Suppressor macrophage (primary cell): Measurements from ENCODE around the gene MTUS2.
A peak's percentile ranks its signal among the peaks of the same experiment; 100 is the strongest.

ENCODE experiments used
- DNase-seq, 4 experiments: peaks; one replicate each; pipeline ENCODE4 v3.0.0-alpha.2; 2020 to 2022

The MTUS2 gene

DNA sequence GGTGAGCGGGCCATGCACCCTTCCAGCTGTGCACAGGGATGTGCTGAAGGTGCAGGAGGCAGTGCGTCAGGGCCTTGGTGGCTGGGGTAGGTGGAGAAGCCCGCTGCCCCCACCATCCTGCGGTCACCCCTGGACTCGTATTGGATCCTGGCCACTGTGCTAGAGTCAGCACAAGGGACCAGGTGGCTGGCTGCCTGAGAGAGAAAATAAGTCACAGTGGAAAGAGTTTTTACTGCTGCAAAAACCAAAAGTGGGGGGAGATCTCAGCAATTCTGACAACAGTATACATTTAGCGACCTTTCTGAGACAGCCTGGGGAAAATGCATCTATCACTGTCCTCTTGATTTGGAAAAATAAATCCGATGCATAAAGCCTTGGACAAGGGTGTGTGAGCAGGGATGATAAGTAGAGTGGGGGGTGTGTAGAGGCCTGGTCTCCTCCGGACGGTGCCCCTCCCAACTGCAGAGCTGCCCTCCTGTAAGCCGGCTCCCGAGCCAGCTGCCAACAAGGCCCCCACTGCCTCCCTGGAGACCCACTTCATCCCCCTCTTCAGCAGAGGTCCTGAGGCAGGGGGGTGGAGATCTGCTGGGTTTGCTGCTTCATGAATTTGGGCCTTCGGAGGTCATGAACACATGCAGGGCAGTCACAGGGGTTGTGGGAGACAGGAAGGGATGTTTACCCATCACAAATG lies 691.1 kb downstream of the MTUS2 start:
- DNase-seq = no peak

DNA sequence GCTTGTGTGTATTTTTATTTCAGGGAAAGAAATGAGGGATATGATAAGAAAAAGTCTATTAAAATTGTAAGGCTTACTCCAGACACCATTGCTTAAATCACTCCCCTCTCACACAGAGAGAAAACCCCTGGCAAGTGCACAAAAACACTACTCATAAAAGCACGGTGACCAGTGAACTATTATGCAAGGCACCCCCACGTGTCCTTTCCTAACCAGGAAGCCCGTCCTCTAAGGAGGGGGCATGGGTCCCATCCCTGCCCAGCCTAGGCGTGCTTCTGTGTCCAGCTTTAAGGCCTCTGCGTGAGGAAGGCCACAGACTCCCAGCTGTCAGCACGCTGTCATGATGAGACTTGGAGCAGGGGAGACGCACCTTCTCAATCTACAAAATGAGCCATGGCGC lies 691.8 kb downstream of the MTUS2 start:
- no peak for DNase-seq

DNA sequence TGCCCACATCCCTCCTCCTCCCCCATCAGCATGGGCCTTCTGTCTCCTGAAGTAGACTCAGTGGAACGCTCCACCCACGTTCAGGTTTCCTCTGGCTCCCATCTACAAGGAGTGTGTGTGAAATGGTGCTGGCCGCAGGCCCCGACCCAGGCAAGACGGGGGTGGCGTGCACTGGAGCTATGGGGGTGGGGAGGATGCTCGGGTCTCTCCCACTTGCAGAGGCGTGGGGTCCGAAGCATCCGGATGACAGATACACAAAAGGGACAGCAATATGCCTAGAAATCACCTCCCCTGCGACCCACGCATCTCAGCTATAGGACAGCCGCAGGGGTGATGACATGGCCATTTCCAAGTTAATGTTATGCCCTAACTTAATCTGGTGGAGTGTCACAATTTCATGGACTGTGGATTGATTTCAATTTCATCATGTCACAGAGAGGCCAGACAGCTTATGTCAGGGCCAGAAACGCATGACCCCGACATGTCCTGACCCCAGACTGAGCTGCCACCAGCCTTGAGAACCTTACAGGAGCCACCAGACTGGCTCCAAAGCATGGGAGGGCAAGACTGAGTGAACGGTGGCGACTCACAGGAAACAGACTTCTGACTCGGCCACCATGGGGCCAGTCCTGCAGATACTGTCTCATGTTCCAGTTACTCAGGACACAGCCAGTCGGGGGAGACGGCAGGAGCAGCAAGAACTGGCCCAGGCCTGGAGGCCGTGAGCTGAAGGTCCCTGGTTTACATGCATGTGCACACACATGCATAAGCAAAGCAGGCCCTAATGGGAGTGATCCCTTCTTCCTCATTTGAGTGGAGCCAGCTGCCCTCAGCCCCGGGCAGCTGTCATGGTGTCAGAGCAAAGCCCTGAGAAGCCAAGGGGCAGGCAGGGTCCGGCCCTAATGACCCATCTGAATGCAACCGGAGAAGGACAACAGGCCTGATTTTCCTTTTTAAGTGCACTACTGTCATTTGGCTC lies 693.2 kb downstream of the MTUS2 start:
- DNase-seq = peak in 1 of 4 experiments; percentile 46

DNA sequence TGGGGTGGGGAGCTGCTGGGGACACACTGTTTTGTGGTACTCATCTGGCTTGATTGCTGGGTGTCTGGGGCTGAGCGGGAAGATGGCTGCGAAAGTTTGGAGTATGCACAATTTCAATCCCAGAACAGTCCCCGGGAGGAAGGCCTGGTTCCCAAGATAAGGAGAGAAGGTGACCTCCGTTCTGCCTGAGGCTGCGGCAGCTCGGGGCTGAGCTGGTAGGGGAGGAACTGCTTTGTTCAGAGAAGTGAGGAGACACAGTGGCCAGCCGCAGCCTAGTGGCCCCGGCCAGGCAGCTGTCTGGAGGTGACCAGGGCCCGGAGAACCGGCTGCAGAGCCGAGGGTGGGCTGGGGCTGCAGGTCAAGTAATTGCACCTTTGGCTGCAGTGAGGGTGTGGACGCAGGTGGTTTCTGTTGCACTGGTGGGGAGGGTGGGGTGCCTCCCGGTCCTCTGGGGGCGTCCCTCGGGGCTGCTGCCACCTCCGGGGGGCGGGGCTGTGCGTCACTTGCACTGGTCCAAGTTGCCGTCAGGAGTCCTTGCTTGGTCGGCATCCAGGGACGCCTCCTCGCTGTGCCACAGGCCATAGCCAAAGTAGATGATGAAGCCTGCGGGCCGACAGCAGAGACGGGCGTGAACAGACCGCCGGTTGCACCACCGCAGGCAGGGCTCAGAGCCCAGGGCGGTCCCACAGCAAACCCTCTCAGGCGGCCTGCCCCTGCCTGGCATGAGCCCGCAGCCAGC lies 694.0 kb downstream of the MTUS2 start:
- no peak for DNase-seq

DNA sequence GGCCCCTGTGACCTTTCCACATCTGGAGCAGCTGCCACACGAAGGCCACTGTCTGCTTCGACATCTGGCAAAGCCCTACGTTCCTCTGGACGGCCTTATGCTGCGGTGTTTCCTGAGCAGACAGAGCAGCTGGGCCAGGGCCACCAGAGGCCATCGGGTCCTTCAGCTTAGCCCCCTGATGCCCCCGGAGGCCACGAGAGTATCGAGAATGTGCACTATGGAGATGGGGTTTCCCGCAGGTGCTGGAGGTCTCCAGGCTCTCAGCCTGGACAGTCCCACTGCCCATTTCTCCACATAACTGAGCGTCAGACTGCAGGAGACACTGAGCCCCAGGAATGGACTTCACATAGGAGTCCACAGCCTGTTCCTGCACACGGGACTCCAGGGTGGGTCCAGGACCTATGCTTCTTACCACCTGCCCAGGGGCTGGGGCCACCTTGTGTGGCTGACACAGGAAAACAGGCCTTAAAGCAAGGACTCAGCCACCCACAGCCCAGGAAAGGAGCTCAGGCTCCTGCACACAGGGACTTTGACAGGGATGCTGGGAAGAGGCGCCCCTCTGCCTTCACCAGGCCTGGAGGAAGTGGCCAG lies 694.7 kb downstream of the MTUS2 start:
- no peak for DNase-seq

DNA sequence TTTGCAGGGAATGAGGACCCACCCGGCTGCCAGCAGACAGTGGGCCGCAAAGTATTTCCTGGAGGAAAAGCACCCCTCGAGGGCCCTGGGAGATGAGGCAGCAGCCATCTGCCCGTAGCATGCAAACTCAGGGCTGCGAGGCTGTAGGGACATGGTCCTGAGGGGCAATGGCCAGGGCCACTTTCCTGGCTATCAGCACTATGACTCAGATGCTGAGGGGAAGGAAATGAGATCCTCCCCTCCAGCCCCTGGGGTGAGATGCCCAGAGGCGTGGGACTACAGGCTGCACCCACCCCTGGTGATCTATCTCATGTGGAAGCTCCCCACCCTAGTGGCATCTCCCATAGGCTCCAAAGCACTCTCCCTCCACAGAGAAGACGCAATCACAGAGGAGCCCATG lies 695.2 kb downstream of the MTUS2 start:
- no peak for DNase-seq

DNA sequence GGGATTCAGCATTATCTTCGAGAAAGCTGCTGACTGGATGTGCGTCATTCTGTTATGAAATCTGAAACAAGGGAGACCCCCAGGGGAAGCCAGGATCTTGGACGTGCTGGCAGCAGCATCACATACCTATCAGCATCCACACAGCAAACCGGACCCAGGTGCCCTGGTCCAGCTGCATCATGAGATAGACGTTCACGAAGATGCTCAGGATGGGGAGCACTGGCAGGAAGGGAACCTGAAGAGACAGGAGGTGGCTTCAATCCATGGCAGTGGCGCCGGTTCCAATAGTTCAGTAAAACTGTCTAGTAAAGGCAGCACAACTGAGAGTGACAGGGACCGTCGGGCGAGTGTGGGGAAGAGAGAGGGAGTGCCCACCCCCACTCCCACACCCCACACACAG lies 695.9 kb downstream of the MTUS2 start:
- DNase-seq = no peak

DNA sequence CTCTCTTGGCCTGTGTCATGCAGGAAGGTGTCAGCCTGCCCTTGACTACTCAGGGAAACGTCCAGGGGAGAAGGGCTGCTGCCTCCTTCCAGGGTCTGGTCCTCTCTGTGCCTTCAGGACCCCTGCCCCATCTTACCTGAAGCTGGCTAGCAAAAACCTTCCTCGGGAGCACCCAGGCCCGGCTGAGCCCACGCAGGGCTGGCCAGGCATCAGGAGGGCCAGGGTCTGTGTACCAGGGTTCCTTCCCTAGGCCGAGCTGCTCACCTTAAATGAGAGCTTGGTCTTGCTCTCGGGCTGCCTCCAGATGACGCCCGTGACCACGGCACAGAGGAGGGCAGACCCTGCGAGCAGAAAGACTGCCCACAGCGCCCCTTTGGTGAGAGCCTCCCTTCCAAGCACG lies 696.7 kb downstream of the MTUS2 start:
- DNase-seq = no peak

DNA sequence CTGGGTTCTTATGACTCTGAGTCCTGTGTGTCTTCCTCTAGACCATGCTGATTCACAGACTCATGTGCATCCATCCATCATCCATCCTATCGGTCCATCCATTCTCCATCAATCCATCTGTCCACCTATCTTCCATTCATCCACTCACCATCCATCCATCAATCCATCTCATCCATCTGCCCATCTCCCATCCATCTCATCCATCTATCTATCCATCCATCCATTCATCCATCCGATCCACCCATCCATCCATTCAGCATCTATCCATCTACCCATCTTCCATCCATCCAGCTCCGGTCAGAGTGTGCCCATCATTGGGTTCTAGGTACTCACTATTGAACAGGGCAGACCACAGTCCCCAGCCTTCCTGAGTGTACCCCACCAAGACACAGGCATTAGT lies 699.8 kb downstream of the MTUS2 start:
- DNase-seq = no peak

DNA sequence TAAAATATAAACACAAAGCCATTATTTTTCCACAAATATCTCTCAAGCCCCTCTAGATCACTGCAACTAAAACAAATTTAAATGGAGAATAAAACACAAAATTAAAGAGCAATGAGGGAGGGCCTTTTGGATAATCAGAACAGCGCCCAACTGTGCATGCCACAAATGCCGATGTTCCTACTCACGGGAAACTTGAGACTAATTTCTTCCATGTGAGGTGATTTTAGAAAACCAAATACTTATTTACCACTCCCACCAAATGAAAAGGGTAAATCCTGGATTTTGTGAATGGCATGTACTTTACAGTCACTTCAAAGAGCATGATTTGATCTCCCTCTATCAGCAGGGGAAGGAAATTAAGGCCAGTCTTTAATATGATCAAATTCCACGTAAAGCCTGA lies 700.5 kb downstream of the MTUS2 start:
- DNase-seq = no peak

DNA sequence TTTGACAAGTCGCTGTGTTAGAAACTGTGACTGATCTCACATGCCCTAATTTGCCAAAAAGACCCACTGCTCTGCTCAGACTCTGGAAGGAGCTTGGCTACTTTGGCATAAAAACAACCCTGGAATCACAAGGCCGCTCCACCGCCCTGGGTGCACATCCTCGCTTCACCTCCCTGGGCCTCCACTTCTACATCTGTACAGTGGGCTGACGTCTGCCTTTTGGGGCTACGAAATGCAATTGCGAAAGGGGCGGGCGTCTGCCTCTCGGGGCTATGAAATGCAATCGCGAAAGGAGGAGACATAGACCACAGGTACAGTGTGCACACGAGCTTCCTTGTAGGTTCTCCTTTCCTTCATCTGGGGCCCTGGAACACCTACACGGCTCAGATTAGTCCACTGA lies 701.2 kb downstream of the MTUS2 start:
- DNase-seq = no peak

DNA sequence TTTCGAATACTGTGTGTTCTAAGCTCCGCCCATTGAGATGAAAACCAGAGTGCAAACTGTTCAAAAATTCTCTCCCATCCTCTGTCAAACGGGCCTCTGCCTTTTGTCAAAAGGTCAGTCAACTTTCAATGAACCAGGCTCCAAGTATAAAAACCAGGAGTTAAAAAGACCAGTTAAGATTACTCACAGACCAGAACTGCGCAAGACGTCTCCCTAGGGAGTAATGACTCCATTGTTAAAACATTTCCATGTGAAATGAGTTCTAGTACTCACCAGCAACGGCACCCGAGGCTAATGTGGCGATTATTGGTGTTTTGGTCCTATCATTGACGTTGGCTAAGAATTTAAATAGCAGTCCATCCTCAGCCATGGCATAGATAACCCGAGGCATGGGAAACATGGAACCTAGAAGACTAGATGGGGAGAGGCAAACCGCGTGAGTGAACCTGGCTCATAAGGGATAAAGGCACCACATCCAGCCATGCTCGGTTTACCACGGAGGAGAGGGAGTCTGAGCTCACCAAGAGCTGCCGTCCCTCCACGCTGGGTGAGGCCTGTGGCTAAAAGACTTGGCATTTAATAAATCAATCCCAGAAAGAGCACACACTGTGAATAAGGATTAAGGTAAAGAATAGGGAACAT lies 702.0 kb downstream of the MTUS2 start:
- no peak for DNase-seq

DNA sequence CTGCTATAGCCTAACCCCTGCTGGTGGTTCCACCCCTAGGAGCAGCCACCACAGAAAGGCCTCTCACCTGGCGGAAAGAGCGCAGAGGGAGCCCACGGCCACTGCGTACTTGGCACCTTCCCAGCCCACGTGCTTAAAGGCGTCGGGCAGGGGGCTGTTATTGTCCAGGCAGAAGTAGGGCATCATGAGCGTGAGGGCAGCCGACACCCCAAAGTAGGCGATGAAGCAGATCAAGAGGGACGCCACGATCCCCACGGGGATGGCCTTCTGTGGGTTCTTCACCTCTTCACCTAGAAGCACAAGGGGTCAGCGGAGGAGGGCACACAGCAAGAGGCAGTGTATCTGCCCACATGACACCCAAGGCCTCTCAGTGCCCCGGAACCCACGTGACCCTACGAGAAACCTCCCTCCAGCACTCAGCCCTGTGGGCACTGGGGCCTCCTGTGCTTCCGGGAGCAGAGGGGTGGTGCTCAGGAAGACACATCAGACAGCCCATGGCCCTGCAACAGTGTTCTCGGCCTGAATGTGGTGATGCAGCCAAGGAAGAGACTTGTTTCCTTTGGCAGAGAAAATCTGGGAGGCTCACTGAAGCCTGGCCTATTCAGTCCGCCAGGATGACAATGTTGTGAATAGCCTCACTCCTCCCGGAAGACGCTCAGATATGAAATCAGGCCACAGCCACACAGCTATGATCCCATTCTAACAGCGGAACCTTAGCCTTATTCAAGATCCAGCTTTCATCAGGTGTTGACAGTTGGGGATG lies 703.2 kb downstream of the MTUS2 start:
- DNase-seq = no peak

DNA sequence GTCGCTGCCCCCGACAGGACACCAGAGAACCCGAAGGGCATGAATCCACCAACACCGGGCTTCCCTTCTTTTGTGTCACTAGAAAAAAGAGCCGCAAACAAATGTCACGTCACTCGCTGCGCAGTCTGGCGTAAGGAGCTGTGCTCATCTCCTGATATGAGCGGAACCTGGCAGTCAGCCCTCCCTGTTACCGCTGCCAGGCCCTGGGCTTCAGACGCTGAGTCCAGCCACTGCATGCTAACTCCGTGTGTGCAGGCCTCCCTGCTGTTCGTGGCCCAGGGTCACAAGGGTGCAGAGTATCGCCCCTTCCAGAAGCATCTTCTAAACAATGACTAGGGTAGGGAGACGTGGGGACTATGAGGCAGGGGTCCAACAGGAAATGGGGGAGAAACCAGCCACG lies 704.0 kb downstream of the MTUS2 start:
- no peak for DNase-seq

DNA sequence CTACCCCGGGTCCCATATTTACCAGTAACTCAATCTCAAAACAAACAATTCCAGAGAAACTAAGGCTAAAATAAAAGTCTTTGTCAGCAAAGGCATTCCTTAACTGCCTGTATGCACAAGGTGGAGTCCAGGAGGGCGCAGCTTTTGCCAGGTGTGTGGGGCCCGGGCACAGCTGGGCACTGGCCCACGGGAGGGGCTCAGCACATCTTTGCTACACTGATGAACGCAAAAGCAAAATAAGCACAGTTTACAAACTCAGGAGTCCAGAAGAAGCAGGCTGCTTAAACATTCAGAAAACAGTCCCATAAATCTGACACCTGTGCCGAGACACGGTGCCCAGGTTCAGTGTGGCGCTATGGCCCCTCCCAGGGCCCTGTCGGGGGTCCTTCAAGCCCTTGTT lies 704.5 kb downstream of the MTUS2 start:
- DNase-seq = no peak

DNA sequence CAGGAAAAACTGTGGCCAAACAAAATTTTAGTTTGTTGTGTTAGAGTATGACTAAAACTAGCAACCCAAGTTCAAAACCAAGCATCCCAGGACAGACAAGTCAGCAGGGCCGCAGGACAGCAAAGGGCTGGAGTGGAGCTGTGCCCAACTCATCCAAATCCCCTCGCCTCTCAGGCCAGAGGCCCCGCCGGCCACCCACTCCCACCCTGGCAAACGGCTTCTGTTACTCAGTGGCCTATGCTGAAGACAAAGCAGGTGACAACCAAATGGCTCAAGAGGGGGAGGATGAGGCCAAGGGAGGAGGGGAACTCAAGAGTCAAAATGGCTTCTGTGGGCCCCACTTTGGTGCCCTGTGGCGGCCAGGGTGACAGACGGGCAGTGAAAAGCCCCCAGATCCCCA lies 705.6 kb downstream of the MTUS2 start:
- no peak for DNase-seq

DNA sequence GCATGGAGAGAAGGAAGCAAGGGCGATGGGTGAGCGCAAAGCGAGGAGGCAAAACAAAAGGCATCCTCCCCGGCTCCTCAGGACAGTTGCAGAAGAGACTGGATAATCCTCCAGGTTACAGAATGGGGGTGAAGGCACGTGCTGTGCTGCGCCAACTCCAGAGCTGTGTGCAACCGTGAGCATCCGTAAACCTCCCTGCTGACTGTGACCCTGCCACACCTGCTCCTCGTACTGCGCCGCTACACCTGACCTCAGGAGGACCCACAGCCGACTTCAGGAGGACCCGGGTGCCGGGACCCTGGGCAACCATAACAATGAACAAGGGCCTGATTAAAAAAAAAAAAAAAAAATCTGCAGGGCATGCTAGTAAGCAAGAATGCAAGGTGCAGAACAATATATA lies 706.6 kb downstream of the MTUS2 start:
- DNase-seq = no peak

DNA sequence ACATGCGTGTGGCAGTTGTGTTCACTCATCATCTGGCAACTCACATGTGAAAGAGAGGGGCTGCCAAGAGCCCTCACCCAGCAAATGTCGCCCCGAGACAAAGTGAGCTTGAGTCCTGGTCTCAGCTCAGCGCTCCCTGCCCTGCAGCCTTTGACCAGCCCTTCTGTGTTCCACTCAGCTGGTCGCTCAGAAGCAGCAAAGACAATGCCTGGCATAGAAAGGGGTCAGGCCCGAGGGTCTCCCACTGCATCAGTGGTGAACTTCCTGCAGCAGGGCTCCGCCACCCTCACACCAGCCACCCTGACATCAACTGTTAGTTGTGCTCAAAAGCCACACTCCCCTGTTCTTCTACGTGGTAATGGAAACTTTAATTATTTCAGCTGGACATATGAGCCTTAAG lies 707.4 kb downstream of the MTUS2 start:
- no peak for DNase-seq

DNA sequence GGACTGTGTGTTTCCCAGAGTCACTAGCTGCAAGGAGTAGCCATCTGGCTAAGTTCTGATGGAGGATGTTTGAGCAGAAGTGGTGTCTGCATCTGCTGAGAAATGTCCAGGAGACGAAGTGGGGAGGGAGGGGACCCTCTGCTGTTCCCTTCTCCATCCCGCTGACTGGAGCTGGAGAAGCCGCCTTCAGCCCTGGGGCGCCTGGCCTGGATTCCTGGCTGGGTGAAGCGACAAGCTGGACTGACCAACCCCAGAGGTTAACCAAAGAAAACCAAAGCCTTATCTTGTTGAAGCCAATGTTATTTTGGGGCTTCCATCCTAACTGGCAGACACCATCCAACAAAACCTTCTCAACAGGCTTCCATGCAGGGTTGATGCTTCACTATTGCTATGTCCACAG lies 707.8 kb downstream of the MTUS2 start:
- DNase-seq = no peak

DNA sequence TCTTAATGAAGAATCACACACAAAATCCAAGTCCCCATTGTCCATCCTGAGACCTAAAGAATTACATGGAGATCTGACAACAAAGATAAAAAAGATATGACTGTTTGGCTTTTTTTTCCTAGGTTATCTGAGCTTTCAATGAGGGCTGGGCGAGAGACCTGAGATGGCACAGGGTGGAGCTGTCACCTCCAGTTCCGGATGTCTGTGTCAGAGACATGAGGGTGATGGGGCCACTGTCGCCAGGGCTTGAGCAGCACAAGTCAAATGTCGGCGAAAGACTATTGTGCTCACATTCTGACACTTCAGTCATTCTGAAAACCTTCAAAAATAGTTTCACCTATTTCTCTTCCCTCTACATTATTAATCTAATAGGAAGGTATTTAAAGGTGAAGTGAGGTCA lies 709.6 kb downstream of the MTUS2 start:
- no peak for DNase-seq

DNA sequence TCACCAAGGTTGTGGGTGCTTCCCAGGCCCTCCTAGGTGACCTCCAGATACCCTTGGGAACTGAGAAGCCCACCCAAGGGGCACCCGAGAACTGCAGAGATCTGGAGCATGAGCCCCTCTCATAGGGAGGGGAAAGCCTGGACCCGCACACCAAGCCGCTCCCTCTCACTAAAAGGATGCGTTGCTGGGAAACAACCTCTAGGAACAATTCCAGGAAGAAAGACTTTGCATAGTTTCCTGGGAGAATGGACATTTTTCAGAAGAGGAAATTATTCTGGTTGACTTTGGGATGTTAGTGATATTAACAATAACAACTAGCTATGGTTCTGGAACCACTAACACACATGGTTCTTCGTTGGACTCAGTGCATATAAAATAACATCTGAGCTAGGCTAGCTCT lies 710.8 kb downstream of the MTUS2 start:
- DNase-seq = no peak

DNA sequence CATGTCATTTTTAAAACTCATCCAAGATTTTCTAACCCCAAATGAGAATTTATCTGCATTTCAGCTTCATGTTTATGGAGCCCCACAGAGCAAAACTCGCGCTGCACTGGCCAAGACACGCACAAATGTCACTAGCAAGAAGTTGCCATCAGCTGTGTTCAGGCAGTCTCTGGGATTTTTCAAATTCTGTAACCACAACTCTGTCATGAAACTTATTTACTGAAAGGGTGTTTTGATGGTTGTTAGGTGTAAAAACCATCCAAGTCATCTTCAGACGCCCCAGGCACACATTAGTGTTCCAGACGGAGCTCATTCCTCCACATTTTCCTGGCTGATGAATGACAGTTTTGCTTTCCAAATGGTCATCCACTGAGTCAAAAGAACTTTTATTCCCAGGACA lies 712.0 kb downstream of the MTUS2 start:
- no peak for DNase-seq
